ENCODE data around the gene MED10. TPM values are rescaled to one million over a fixed set of nuclear protein-coding genes. Genes with fewer than 3 reads are reported as not detected.
A peak's percentile ranks its signal among the peaks of the same experiment; 100 is the strongest.

The MED10 gene
- total RNA-seq, 1 experiment from 2014 or later: 26.8 TPM

DNA sequence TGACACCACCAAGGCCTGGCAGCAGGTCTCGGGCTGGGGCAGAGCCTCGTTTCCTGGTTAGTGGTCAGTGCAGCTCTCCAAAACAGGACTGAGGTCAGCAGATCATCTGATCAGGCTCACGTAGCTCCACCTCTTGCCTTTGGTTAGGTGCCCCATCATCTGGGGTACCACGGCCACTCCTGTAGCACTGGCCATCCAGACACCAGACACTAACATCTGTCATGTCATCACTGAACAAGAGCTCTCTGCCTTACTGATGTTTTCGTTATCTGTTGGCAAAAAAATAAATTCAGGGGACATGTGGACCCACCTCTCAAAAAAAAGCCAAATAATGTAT, 29.9 kb upstream of the MED10 start:
- Histone ChIP-seq H3K4me1 (replicated peaks) (no peaks in the 10 kb centered on the region), H3K9me3 (replicated peaks) (no peaks in the 10 kb centered on the region), H3K36me3 (no peaks in the 10 kb centered on the region), H3K4me3 (no peak overlapping the region), H3K27me3 (replicated peaks) (0 out of 2 replicates have a peak, but pooled peaks cover 3% of the 10 kb centered on the region), H3K27ac (no peak overlapping the region)
- DNase-seq (ENCODE audit: low read depth in 1 of 2, low spot score in 2 of 2): no peak

DNA sequence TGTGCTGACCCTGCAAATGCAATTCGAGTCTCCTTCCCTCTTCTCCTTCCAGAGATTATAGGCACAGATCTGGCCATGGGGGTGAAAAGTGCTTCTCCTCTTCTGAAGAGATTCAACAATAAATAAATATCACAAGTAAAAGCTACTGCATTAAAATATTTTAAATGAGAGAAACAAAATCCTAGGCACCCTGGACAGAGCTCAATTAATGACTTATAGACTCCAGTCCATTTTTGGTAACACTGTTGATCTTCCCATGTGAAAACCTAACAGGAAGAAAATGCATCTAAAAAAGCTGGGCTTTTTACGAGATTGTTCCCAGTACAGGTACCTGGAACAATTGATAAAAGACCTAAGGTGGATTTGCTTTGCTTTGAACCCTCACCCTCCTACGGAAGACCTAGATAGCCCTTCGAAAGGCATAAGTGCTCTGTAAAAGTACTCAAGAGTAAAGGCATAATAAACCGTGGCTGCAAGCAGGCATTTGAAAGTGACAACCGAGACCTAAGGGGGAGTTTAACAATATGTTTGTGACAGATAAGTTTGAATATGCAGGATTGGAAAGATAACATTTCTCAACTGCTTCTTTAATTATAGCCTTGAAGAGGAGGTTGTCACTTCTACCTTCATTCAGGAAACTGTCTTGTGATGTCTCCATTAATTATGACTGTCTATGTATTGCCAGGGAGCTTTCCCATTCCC, 29.4 kb upstream of the MED10 start:
- no peak for DNase-seq (ENCODE audit: low read depth in 1 of 2, low spot score in 2 of 2)
- Histone ChIP-seq H3K4me3 (no peak overlapping the region), H3K27me3 (replicated peaks) (0 out of 2 replicates have a peak, but pooled peaks cover 3% of the 10 kb centered on the region), H3K27ac (no peak overlapping the region), H3K9me3 (replicated peaks) (no peaks in the 10 kb centered on the region), H3K36me3 (no peaks in the 10 kb centered on the region), H3K4me1 (replicated peaks) (no peaks in the 10 kb centered on the region)

DNA sequence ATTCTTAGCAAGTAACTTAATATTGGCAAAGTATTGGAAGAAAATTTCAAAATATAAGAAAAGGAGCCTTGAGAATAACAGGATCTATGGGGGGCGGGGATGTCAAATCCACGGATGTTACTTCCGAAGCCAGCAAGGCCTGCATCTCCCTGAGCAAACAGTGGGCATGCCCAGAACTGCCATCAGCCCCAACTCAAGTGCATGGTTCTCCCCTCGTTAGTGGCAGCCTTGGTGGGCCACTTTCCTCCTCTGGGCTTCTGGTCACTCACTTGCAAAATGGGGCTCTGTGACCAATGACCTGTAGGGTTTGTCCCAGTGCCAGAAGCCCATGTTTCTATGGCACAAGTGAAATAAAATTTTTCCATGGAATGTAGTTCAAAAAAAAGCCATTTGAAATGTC, 27.2 kb upstream of the MED10 start:
- Histone ChIP-seq H3K27me3 (replicated peaks) (peaks cover 11% of the 10 kb centered on the region; the same call in 1 of the 2 replicates), H3K27ac (no peak overlapping the region), H3K9me3 (replicated peaks) (no peaks in the 10 kb centered on the region), H3K4me1 (replicated peaks) (no peaks in the 10 kb centered on the region), H3K36me3 (no peaks in the 10 kb centered on the region), H3K4me3 (no peak overlapping the region)
- DNase-seq (ENCODE audit: low read depth in 1 of 2, low spot score in 2 of 2): peak in 1 of 2 experiments; percentile 31

DNA sequence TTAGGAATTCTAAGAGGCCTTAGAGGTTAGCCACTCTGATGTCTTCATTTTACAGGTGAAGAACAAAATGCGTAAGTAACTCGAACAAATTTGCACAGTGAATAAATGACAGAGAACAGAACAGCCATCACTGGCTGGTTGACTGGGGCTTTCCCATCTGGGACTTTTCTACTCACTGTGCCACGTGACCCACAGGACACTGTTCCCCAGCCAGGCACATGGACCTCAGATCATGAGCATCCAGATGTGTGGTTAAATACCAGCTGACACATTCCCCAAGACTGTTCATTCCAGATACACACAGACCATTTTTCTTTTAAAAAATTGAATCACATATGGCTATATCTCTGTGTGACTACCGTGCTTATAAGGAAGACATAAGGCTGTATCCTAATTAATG, 25.8 kb upstream of the MED10 start:
- Histone ChIP-seq H3K27me3 (replicated peaks) (peaks cover 14% of the 10 kb centered on the region; the same call in 1 of the 2 replicates), H3K4me3 (no peak overlapping the region), H3K36me3 (no peaks in the 10 kb centered on the region), H3K4me1 (replicated peaks) (no peaks in the 10 kb centered on the region), H3K27ac (no peak overlapping the region), H3K9me3 (replicated peaks) (no peaks in the 10 kb centered on the region)
- DNase-seq (ENCODE audit: low read depth in 1 of 2, low spot score in 2 of 2): peak in 1 of 2 experiments; percentile 30

DNA sequence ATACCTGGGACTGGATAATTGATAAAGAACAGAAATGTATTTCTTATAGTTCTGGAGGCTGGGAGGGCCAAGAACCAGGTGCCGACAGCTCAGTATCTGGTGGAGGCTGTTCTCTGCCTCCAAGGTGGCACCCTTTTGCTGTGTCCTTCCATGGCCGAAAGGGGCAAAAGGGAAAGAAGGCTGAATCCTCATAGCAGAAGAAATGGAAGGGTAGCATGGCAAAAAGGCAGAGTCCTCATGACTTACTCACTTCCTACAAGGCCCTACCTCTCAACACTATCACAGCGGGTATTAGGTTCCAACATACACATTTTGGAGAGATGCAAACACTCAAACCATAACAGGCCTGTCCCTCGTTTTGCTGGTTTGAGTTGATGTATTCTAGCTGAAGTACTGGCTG, 25.1 kb upstream of the MED10 start:
- peaks cover 14% of the 10 kb centered on the region; the same call in 1 of the 2 replicates for H3K27me3 ChIP-seq (replicated peaks)
- no peaks in the 10 kb centered on the region for H3K9me3 ChIP-seq (replicated peaks)
- H3K4me3 ChIP-seq: no peak overlapping the region
- no peak overlapping the region for H3K27ac ChIP-seq
- H3K4me1 ChIP-seq (replicated peaks): no peaks in the 10 kb centered on the region
- no peak for DNase-seq (ENCODE audit: low read depth in 1 of 2, low spot score in 2 of 2)
- H3K36me3 ChIP-seq: no peaks in the 10 kb centered on the region

DNA sequence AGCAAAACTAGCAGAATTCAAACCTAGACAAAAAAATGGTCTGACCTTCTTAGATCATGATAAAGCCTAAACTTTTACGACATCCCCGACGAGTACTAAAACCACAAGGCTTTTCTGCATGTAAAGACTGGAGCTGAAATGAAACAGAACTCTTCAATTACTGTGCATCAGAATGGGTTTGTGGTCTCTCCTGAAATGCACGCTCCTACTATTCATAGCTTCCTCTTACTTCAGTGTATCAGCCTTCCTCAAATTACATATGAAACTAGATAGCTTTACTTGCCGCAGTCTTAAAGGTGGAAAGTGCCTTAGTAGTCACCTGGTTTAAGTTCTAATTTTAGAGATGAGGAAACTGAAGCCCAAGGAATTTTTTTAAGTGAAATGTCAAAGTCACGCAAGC, 24.6 kb upstream of the MED10 start:
- Histone ChIP-seq H3K4me3 (no peak overlapping the region), H3K4me1 (replicated peaks) (no peaks in the 10 kb centered on the region), H3K27ac (no peak overlapping the region), H3K27me3 (replicated peaks) (peaks cover 13% of the 10 kb centered on the region; the same call in 1 of the 2 replicates), H3K36me3 (no peaks in the 10 kb centered on the region), H3K9me3 (replicated peaks) (no peaks in the 10 kb centered on the region)
- DNase-seq (ENCODE audit: low read depth in 1 of 2, low spot score in 2 of 2): no peak

DNA sequence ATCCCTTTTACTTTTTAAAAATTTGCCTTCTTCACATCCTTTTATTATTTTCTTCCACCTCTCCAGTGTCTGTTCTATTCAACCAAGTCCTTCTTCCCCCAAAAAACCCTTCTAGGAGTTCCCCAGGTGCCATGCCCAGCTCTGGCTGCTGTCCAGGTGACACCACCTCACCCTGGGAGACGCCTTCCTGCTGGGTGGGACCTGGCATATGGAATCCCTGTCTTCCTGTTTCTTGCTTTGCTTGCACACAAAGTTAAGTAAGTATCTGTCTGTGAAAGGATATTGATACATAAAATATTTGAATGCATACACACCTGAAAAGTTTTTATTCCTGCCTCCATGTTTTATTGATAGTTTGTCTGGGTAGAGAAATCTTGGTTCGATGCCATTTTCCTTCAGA, 23.1 kb upstream of the MED10 start:
- Histone ChIP-seq H3K27me3 (replicated peaks) (peaks cover 11% of the 10 kb centered on the region; the same call in 1 of the 2 replicates), H3K36me3 (no peaks in the 10 kb centered on the region), H3K4me1 (replicated peaks) (no peaks in the 10 kb centered on the region), H3K4me3 (no peak overlapping the region), H3K27ac (no peak overlapping the region), H3K9me3 (replicated peaks) (no peaks in the 10 kb centered on the region)
- DNase-seq (ENCODE audit: low read depth in 1 of 2, low spot score in 2 of 2): no peak

DNA sequence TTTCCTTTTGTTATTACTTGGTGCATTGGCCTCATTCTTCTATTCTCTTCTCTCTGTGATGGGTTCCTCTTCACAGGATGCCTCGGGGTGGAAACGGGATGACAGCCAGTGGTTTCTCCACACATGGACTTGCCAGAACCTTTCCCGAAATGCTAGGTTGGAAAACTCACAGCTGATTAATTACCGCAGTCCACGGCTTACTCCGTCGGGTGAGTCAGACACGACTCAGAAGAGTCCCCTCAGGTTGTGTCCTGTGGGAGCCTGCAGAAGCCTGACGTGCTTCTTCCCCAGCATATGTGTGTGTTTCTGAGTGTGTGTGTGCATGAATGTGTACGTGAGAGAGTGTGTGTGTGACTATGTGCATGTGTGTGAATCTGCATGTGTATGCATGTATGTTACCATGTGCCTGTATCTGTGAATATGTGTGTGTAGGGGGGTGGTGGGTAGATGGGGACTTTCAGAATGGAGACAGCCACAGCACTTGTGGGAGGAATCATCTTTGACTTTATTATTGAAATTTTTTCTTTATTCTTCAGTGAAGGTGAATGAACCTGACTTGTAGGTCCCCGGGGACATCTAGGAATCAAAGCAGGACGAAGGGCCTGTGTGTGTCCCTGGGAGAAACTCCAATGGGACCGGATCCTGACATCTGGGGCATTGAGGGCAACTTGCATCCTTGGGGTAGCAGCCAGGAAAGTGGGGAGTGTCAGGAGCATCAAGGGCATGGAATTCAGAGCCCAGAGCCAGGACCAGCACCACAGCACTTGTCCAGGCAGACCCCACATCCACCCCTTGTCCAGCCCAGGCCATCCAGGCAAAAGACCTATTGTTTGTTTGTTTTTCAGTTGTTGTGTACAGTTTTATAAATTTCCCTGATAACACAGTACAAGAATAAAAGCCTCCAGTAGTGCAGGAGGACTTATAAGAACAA, 21.9 kb upstream of the MED10 start:
- H3K4me3 ChIP-seq: no peak overlapping the region
- H3K27ac ChIP-seq: no peak overlapping the region
- H3K4me1 ChIP-seq (replicated peaks): no peaks in the 10 kb centered on the region
- peak in 1 of 2 experiments; percentile 40 for DNase-seq (ENCODE audit: low read depth in 1 of 2, low spot score in 2 of 2)
- H3K9me3 ChIP-seq (replicated peaks): no peaks in the 10 kb centered on the region
- no peaks in the 10 kb centered on the region for H3K36me3 ChIP-seq
- H3K27me3 ChIP-seq (replicated peaks): peaks cover 11% of the 10 kb centered on the region; the same call in 1 of the 2 replicates

DNA sequence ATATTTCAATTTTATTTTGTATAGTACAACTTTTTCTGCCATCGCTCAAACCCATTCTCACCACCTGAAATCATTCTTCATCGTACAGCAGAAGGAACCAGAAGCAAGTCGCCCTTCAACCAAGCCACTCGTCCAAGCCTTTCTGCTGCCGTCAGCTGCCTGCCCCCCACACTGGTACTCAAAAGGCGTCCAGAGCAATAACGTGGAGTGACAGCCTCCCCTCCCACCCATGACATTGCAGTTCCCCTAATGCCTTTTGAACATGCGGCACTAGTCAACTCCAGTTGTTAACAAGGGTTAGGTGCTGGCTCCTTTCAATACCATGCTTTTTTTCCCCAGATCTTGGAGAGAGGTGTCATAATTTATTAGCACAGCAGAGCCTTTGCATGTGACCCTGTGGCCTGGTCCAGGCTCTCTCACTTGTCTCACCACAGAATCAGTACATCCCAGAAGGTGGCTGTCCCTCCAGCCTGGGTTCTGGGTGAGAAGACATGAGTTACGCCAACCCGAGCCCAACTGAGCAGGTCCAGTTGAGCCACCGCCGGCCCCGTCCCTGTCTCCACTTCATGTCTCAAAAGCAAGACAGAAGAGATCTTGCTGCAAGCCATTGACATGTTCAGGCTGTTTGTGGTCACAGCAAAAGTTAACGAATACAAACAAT, 20.4 kb upstream of the MED10 start:
- H3K27ac ChIP-seq: no peak overlapping the region
- H3K9me3 ChIP-seq (replicated peaks): no peaks in the 10 kb centered on the region
- H3K36me3 ChIP-seq: no peaks in the 10 kb centered on the region
- peaks cover 11% of the 10 kb centered on the region; the same call in 1 of the 2 replicates for H3K27me3 ChIP-seq (replicated peaks)
- H3K4me3 ChIP-seq: no peak overlapping the region
- H3K4me1 ChIP-seq (replicated peaks): no peaks in the 10 kb centered on the region
- DNase-seq (ENCODE audit: low read depth in 1 of 2, low spot score in 2 of 2): no peak

DNA sequence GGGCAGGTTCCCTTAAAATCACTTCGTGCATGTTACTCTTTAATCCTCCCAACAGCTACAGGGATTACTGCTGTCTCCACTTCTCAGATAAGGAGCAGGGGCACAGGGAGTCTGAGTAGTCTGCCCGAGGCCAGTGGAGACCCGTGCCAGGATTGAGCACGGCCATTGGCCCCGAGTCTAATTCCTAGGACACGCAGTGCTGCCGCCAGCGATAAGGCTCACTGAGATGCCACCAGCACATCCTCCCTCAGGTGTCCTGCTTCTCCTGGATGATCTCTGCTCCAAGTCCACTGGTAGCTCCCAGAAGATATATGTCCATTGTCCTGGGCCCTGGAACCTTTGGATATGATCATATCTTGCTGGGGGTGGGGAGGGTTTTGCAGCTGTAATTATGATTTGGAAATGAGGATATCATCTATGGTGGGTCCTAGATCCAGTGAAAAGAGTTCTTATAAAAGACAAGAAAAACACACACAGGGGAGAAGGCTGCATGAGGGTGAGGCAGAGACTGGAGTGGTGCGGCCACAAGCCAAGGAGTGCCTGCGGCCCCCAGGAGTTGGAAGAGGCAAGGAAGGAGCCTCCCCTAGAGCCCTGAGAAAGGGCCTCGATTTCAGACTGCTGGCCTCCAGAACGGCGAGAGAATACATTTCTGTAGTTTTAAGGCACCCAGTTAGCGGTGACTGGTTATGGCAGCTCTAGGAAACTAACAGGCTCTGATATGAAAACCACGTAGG, 19.4 kb upstream of the MED10 start:
- H3K4me1 ChIP-seq (replicated peaks): no peaks in the 10 kb centered on the region
- no peak for DNase-seq (ENCODE audit: low read depth in 1 of 2, low spot score in 2 of 2)
- H3K27ac ChIP-seq: no peak overlapping the region
- H3K36me3 ChIP-seq: no peaks in the 10 kb centered on the region
- no peaks in the 10 kb centered on the region for H3K9me3 ChIP-seq (replicated peaks)
- no peak overlapping the region for H3K4me3 ChIP-seq
- peaks cover 12% of the 10 kb centered on the region for H3K27me3 ChIP-seq (replicated peaks)

DNA sequence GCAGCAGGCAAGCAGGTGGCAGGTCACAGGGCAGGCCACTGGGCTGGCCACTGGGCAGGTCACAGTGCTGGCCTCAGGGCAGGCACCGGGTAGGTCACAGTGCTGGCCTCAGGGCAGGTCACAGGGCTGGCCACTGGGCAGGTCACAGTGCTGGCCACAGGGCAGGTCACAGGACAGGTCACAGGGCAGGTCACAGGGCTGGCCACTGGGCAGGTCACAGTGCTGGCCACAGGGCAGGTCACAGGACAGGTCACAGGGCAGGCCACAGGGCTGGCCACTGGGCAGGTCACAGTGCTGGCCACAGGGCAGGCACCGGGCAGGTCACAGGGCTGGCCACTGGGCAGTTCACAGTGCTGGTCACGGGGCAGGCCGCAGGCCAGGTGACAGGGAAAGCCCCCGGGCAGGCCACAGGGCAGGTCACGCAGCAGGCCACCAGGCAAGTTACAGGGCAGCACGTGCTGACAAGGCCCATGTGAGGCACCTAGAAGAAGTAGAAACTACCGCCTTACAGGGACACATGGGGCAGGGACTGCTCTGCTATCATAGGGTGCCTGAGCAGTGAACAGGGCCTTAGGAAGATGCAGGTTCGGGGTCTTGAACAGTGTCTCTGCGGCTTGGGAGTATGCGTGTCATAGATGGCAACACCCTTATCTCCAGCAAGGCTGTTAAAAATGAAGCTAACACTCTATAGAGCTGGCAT, 18.6 kb upstream of the MED10 start:
- peak in 1 of 2 experiments; percentile 44 for DNase-seq (ENCODE audit: low read depth in 1 of 2, low spot score in 2 of 2)
- peaks cover 19% of the 10 kb centered on the region for H3K27me3 ChIP-seq (replicated peaks)
- H3K27ac ChIP-seq: no peak overlapping the region
- H3K4me1 ChIP-seq (replicated peaks): no peaks in the 10 kb centered on the region
- H3K9me3 ChIP-seq (replicated peaks): no peaks in the 10 kb centered on the region
- H3K36me3 ChIP-seq: no peaks in the 10 kb centered on the region
- no peak overlapping the region for H3K4me3 ChIP-seq

DNA sequence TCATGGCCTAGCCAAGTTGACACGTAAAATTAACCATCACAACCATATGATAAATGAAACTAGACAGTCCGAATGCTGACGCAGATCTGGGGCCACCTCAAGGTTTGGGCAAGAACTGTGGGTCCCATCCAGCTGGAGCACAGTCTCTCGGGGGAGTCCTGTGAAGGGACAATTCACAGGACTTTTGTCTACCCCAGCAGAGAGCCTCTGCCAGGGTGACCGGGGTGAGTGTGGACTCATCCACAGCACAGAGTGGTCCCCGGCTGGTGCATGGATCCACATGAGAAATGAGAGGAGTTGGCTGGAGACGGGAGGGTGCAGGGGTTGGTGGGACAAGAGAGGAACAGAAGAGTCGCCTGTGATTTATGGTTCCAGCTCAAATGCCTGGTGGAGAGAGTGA, 17.7 kb upstream of the MED10 start:
- Histone ChIP-seq H3K4me3 (no peak overlapping the region), H3K36me3 (no peaks in the 10 kb centered on the region), H3K9me3 (replicated peaks) (no peaks in the 10 kb centered on the region), H3K27me3 (replicated peaks) (peaks cover 15% of the 10 kb centered on the region), H3K4me1 (replicated peaks) (no peaks in the 10 kb centered on the region), H3K27ac (no peak overlapping the region)
- no peak for DNase-seq (ENCODE audit: low read depth in 1 of 2, low spot score in 2 of 2)

DNA sequence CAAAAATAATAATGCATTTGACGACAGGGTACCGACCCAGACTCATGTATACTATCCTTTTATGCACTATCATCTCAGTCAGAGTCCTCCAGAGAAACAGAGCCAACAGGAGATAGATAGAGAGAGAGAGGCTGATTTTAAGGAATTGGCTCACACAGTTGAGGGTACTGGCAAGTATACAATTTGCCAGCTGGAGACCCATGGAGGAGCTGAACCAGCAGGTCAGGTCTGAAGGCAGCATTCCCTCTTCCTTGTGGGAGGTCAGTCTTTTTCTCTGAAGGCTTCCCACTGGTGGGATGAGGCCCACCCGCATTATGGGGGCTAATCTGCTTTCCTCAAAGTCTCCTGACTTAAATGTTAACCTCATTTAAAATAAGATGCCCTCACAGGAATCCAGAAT, 17.3 kb upstream of the MED10 start:
- no peak overlapping the region for H3K4me3 ChIP-seq
- H3K27me3 ChIP-seq (replicated peaks): peaks cover 13% of the 10 kb centered on the region
- DNase-seq (ENCODE audit: low read depth in 1 of 2, low spot score in 2 of 2): no peak
- no peak overlapping the region for H3K27ac ChIP-seq
- H3K4me1 ChIP-seq (replicated peaks): no peaks in the 10 kb centered on the region
- no peaks in the 10 kb centered on the region for H3K36me3 ChIP-seq
- H3K9me3 ChIP-seq (replicated peaks): no peaks in the 10 kb centered on the region
